Sigmoid colon (tissue), 7 donors: ENCODE results near the gene C17orf107. TPM values are rescaled to one million over a fixed set of nuclear protein-coding genes. Genes with fewer than 3 reads are reported as not detected.

Source experiments
- DNase-seq: peaks from one replicate; pipeline ENCODE4 v3.0.0-alpha.2; 2019
- H3K27ac ChIP-seq, 4 donors: fragments of 200-600 bp; sonication (generic); one replicate each; pipeline ENCODE4 v1.5.1; 2016 to 2019; ENCODE audit warnings: mild to moderate bottlenecking in 1 of 4
- H3K27me3 ChIP-seq, 3 donors: fragments of 200-600 bp; sonication (generic); one replicate each; pipeline ENCODE4 v1.5.1; 2019; ENCODE audit warnings: mild to moderate bottlenecking in 1 of 3
- H3K36me3 ChIP-seq, 4 donors: fragments of 200-600 bp; sonication (generic); one replicate each; pipeline ENCODE4 v1.5.1; 2016 to 2019
- H3K4me1 ChIP-seq, 4 donors: fragments of 200-600 bp; sonication (generic); one replicate each; pipeline ENCODE4 v1.5.1; 2017 to 2019
- H3K4me3 ChIP-seq, 4 donors: fragments of 200-600 bp; sonication (generic); one replicate each; pipeline ENCODE4 v1.5.1; 2017 to 2019; ENCODE audit warnings: mild to moderate bottlenecking in 2 of 4, moderate library complexity in 1 of 4
- H3K9me3 ChIP-seq, 4 donors: fragments of 200-600 bp in 3 of 4; sonication (generic) in 3 of 4; one replicate each; pipeline versions ENCODE4 v1.5.1 to v1.6.1; 2013 to 2019
- CTCF ChIP-seq, 4 experiments: fragments of 450-650 bp in 3 of 4; fragments of 200-600 bp in 1 of 4; IDR thresholded peaks; one replicate each; pipeline ENCODE4 v1.5.1; 2016 to 2019; ENCODE audit warnings: antibody characterized with exemption in 4 of 4, mild to moderate bottlenecking in 3 of 4, moderate library complexity in 2 of 4
- EP300 ChIP-seq, 4 donors: sonication (generic); formaldehyde crosslinking; IDR thresholded peaks; one replicate each; pipeline ENCODE4 v1.6.1; 2017; ENCODE audit warnings: antibody characterized with exemption in 4 of 4
- POLR2A ChIP-seq, 2 donors: fragments of 450-650 bp; IDR thresholded peaks; one replicate each; pipeline ENCODE4 v1.6.1; 2016; ENCODE audit warnings: antibody characterized with exemption in 2 of 2, mild to moderate bottlenecking in 2 of 2, moderate library complexity in 2 of 2
- POLR2AphosphoS5 ChIP-seq, 4 donors: sonication (generic); formaldehyde crosslinking; IDR thresholded peaks; one replicate each; pipeline ENCODE4 v1.6.1; 2017; ENCODE audit warnings: antibody characterized with exemption in 4 of 4
- WGBS, 2 donors: extraction: QIAGEN DNeasy Blood & Tissue Kit; methylation state at CpG; one replicate each; pipeline ENCODE4 v1.1.7; 2013; 5-methylcytosine and 5-hydroxymethylcytosine counted together
- intact Hi-C: fragments of 100-400 bp; cut with DNase I; formaldehyde crosslinking; loops from one replicate; pipeline ENCODE4 v1.15.1; 2023
- polyA plus RNA-seq, 3 donors: library from polyadenylated mRNA; stranded (reverse); fragments of 200-250 nt; gene quantifications; one replicate each; pipeline ENCODE4 v1.2.3, GENCODE V29; 2013
- total RNA-seq, 4 donors: library from RNA; depleted of rRNA; stranded (reverse); fragments of >200 nt; gene quantifications; one replicate each; pipeline ENCODE4 v1.1.0, GENCODE V29; 2016
- donor health status: healthy with polysubstance abuse.
- donor health status: Bipolar disorder and iron deficiency.
- donor health status: healthy.

C17orf107 gene
- total and polyA plus RNA-seq, 7 donors: under 0.01 to 2.8 (median 0.71) TPM

- DNase-seq: no peak
- H3K36me3 ChIP-seq: no peaks in the 10 kb centered on the region
- no peaks in the 10 kb centered on the region for H3K27me3 ChIP-seq
- WGBS, 2 donors: 89 to 94% methylated on average over 2 of the region's 2 CpGs
- H3K27ac ChIP-seq: no peak overlapping the region
- no peaks in the 10 kb centered on the region for H3K9me3 ChIP-seq
- TF ChIP-seq CTCF (IDR thresholded peaks at IDR 0.05) (no peak), EP300 (IDR thresholded peaks at IDR 0.05) (no peak), POLR2A (IDR thresholded peaks at IDR 0.05) (no peak), POLR2AphosphoS5 (IDR thresholded peaks at IDR 0.05) (no peak)
- intact Hi-C loops: no loop called here
- H3K4me1 ChIP-seq: no peaks in the 10 kb centered on the region
- H3K4me3 ChIP-seq: no peak overlapping the region
Observed at GRCh38 chr17:4870855-4871254, 28.5 kb upstream of the C17orf107 start.

DNA sequence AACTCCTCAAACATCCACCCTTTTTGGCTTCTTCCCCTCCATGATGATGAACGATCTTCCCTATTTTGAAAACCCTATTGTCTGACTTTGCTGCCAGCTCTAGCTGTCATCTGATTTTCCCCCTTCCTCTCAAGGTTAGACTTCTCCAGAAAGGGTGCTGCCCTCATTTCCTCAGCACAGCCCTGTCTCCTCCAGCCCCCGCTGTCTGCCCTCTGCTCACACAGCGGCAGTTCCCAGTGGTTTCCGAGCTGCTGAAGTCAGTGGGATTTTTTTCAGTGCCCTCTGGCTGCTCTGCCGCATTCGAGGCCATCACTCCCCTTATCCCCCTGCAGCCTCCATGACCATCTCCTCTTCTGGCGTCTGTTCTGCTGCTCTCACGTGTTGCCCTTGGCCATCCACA lies 26.6 kb upstream of the C17orf107 start:
- Histone ChIP-seq H3K4me3 (no peak overlapping the region), H3K9me3 (no peaks in the 10 kb centered on the region), H3K27me3 (no peaks in the 10 kb centered on the region), H3K27ac (no peak overlapping the region), H3K4me1 (no peaks in the 10 kb centered on the region), H3K36me3 (no peaks in the 10 kb centered on the region)
- WGBS, 2 donors: 65 to 83% methylated on average over 8 of the region's 8 CpGs
- no peak for DNase-seq
- TF ChIP-seq EP300 (IDR thresholded peaks at IDR 0.05) (no peak), CTCF (IDR thresholded peaks at IDR 0.05) (no peak), POLR2AphosphoS5 (IDR thresholded peaks at IDR 0.05) (no peak), POLR2A (IDR thresholded peaks at IDR 0.05) (no peak)
- intact Hi-C loops: no loop called here

DNA sequence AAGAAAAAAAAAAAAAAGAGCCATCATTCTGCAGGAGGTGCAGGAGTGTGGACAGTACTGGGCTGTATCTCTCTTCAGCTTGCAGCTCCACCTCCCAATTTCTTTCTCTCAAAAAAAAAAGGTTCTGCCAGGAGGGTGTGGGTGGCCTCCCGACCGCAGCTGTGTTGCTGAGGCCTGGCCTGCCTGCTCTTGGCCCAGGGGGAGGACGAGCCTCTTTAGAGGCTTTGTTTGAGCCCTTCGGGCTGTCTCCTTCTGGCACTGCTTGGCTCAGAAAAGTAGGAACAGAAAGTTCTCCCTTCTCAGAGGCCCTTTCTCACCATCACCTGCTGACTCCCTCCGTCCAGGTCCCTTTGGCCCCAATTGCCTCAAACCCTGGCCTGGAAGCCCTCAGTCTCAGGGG lies 22.2 kb upstream of the C17orf107 start:
- H3K36me3 ChIP-seq: peaks cover 0 to 25% (median 13%) of the 10 kb centered on the region in 4 donors
- H3K4me3 ChIP-seq: no peak overlapping the region
- H3K27me3 ChIP-seq: no peaks in the 10 kb centered on the region
- H3K9me3 ChIP-seq: no peaks in the 10 kb centered on the region
- no peak overlapping the region for H3K27ac ChIP-seq
- intact Hi-C loops: no loop called here
- TF ChIP-seq EP300 (IDR thresholded peaks at IDR 0.05) (no peak), POLR2A (IDR thresholded peaks at IDR 0.05) (no peak), POLR2AphosphoS5 (IDR thresholded peaks at IDR 0.05) (no peak), CTCF (IDR thresholded peaks at IDR 0.05) (no peak)
- no peak for DNase-seq
- WGBS, 2 donors: 85 to 86% methylated on average over 5 of the region's 5 CpGs
- peaks cover 0 to 4% (median 2%) of the 10 kb centered on the region in 4 donors for H3K4me1 ChIP-seq

- Histone ChIP-seq H3K36me3 (peaks cover 0 to 31% (median 18%) of the 10 kb centered on the region in 4 donors), H3K9me3 (no peaks in the 10 kb centered on the region), H3K27me3 (no peaks in the 10 kb centered on the region), H3K4me1 (peaks cover 0 to 4% (median 2%) of the 10 kb centered on the region in 4 donors), H3K4me3 (no peak overlapping the region), H3K27ac (no peak overlapping the region)
- WGBS, 2 donors: 77 to 81% methylated on average over 4 of the region's 4 CpGs
- no peak for DNase-seq
- intact Hi-C loops: no loop called here
- TF ChIP-seq POLR2A (IDR thresholded peaks at IDR 0.05) (no peak), CTCF (IDR thresholded peaks at IDR 0.05) (no peak), EP300 (IDR thresholded peaks at IDR 0.05) (no peak), POLR2AphosphoS5 (IDR thresholded peaks at IDR 0.05) (no peak)
Observed at GRCh38 chr17:4879601-4880000, 19.7 kb upstream of the C17orf107 start.

DNA sequence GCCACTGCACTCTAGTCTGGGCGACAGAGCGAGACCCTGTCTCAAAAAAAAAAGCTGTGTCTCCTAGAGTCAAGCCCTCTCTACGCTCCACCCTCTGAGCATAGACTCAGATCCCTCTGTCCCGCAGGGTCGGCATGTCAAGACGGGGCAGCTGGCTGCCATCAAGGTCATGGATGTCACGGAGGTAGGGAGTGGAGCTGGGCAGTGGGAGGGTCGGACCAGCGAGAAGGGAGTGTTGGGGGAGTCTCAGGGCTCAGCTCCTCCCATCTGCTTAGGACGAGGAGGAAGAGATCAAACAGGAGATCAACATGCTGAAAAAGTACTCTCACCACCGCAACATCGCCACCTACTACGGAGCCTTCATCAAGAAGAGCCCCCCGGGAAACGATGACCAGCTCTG lies 18.5 kb upstream of the C17orf107 start:
- no peak overlapping the region for H3K27ac ChIP-seq
- DNase-seq: no peak
- WGBS, 2 donors: 85 to 87% methylated on average over 15 of the region's 15 CpGs
- H3K9me3 ChIP-seq: no peaks in the 10 kb centered on the region
- peaks cover 0 to 43% (median 31%) of the 10 kb centered on the region in 4 donors for H3K36me3 ChIP-seq
- H3K27me3 ChIP-seq: no peaks in the 10 kb centered on the region
- H3K4me1 ChIP-seq: peaks cover 0 to 4% (median 2%) of the 10 kb centered on the region in 4 donors
- H3K4me3 ChIP-seq: no peak overlapping the region
- TF ChIP-seq CTCF (IDR thresholded peaks at IDR 0.05): no peak
- TF ChIP-seq POLR2AphosphoS5 (IDR thresholded peaks at IDR 0.05): no peak
- no peak for TF ChIP-seq EP300 (IDR thresholded peaks at IDR 0.05)
- TF ChIP-seq POLR2A (IDR thresholded peaks at IDR 0.05): no peak
- intact Hi-C loops: no loop called here
